Nucleus accumbens (tissue), 56 donors: ENCODE data around the gene ASTL.
"Not testable (repeated sequence)": the region's sequence is repeated elsewhere in the genome, so short reads cannot be mapped to it uniquely, and the experiment has no call there.

Experiments used
- DNase-seq, 56 donors: peaks; one replicate each; lab custom pipeline; 2025; lab: John Stamatoyannopoulos, UW

The ASTL gene

DNA sequence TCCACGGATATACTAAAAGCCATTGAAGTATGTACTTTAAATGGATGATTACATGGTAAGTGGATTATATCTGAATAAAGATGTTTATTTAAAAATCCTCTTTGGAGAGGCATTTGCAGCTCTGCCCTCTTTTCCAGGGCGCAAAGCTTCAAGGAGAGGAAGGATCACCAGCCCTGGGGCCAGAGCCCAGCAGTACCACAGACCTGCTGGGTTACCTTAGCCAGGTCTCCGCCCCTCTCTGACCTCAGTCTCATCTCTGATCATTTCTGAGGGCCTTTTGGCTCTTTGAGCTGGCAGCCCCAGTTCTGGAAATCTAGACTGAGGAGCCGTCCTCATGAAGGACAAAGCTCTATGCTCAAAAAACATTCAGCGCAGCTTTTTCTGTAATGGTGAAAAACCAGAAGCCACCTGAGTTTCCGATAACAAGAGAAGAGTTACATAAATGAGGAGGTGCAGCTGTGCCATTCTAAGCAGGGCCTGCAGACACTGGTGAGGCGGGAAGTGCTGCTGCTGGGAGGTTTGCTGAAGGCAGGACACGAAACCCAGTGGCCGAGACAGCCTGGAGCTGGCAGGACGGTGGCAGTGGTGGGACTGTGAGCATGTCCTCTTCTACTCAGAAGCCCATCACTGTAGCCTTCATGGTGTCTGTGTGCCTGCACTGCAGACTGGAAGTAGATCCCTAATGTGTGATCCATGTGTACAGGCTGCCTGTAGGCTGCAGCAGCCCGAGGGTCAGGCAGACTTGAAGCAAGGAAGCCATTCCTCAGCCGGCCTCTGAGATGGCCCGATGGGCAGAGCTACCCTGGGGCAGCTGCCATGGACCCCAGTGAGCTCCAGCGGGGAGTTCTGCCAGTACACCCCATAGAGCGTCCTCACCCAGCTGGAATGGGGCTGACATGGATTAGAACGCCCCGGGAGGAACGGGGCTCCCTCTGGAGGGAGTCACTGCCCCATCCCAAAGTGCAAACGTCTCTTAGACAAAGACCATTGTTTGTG is 49.7 kb downstream of the ASTL start:
- DNase-seq = no peak

DNA sequence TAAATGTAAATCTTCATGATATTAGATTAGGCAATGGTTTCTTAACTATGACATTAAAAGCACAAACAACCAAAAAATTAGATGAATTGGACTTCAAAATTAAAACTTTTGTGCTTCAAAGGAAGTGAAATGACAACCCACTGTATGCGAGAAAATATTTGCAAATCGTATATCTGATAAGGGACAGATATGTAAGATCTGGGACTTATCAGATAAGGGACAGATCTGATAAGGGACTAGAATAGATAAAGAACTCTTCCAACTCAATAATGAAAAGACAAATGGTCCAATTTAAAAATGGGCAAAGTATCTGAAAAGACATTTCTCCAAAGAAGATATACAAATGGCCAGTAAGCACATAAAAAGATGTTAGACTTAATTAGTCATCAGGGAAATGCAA is 51.2 kb downstream of the ASTL start:
- no peak for DNase-seq

DNA sequence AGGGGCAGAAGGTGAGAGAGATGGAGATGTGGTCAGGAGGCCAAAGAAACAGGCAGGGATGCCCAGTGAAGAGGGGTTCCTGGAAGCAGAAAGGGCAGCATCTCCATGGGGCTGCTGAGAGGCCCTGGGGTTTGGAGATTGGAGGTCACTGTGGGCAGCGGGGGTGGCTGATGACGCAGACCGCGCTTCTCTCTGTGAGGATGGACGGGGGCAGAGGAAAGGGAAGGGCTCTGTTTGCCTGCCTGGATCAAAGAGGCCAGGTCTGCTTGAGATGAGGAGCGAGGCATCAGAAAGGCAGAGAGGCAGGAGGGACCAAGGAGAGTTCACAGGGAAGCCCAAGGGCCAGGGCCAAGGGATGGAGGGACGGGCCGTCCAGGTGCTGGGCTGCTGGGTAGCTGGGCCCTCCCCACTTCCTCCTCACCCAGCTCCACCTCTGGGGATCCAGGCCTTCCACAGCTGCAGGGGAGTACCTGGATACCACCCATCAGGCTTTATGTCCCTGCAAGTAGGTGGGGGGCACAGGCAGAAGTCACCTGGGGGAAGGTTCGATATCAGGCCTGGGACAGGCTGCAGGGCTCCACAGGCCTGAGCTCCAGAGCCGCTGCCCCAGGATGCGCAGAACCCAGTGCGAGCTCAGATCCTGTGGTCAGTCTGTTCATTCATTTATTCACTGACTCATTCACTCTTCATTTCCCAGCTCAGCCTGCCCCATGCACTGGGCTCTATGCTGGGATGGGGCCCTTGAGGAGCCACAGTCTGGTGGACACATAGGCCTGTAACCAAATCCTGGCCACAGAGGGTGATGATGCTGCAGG is 52.6 kb downstream of the ASTL start:
- no peak for DNase-seq

DNA sequence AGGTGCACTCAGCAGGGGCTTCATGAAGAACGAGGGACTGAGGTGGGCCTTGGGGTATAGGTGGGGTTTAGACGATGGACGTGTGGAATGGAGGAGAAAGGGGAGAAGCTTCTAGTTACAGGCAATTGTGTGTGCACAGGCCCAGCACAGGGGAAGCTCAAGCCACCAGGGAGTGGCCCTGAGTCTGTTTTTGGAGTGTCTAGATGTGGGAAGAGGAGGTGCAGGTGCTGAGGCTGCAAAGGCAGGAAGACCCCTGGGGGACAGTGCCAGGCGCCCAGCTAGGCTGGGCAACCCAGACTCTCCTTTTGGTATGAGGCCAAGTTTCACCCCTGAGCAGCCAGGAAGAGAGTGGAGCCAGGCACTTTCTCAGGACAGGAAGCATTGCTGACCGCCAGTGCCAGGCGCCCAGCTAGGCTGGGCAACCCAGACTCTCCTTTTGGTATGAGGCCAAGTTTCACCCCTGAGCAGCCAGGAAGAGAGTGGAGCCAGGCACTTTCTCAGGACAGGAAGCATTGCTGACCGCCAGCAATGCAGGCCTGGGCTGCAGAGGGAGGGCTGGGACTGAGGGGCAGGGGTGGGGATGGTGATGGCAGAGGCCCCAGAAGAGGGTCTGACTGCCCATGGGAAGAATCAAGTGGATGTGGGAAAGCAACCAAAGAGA is 53.3 kb downstream of the ASTL start:
- DNase-seq = not testable (repeated sequence)

DNA sequence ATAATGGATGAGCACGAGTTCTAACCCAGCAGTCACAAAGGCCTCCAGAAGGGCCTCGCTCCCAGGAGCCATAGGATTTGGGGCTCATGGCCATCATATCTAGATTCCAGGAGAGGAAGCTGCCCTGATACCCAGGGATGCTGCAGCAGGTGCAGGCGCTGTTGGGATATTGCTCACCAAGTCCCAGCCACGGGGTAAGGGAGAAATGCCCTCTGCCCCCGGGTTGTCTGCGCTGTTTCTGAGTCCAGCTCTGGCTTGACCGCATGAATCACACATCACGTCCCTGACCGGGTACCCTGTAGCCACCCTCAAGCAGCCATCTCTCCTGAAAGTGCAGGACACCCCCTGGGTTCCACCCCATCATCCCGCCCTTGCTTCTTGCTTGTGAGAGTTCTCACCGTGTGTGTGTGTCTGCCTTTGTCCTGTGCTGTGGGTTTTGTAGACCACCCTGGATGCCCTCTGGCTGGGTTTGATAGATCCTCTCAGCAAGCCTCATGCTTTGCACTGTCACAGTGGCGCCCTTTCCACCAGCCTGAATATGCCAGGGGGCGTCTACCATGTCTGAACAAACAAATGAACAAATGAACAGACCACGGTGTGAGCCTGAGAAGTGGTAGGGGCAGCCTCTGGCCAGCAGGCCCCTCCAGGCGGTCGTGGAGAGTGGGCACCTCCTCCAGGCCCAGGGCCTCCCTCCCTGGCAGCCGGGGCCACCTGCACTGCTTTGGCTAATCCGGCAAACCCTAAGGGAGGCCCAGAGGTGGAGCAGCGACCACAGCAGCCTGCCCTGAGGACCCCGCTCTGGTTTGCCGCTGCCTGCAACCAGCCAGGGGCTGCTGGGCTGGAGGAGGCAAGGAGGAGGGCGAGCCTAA is 54.1 kb downstream of the ASTL start:
- DNase-seq = no peak

DNA sequence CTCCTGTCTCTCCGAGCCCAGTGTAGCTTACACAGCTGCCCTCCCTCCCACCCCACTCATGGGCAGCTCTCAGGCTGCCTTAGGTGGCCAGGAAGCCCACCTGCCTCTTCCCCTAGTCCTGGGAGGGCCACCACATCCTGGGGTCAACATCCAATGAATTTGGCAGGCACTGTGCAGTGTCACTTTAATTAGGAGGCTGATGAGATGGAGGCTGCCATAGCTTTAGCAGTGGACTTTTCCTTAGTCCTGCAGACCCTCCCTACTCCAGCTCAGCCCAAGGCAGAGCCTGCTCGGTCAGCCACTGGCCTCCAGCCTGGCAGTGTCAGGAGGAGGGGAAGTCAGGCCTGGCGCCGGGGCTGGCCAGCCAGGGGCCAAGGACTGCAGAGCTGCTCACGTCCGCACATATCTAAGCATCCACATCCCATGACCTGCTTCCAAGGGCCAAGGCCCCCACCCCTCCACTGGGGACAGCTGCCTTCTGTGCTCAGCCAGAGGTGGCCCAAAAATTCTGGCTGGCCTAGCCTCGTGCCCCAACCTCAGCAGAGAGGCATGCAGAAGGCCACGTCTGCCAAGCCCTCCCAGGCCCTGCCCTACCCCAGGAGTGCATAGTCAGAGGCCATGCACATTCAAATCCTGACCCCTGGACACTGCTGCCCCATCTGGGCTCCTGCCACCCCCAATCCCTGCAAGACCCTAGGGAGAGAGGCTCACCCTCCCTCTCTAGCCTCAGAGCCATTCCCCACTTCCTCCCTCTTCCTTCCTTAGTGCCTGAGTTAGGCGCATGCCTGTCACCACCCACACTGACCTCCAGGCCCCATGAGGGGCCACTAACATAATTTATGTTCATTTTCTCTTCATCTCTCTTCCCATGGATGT is 55.0 kb downstream of the ASTL start:
- no peak for DNase-seq

DNA sequence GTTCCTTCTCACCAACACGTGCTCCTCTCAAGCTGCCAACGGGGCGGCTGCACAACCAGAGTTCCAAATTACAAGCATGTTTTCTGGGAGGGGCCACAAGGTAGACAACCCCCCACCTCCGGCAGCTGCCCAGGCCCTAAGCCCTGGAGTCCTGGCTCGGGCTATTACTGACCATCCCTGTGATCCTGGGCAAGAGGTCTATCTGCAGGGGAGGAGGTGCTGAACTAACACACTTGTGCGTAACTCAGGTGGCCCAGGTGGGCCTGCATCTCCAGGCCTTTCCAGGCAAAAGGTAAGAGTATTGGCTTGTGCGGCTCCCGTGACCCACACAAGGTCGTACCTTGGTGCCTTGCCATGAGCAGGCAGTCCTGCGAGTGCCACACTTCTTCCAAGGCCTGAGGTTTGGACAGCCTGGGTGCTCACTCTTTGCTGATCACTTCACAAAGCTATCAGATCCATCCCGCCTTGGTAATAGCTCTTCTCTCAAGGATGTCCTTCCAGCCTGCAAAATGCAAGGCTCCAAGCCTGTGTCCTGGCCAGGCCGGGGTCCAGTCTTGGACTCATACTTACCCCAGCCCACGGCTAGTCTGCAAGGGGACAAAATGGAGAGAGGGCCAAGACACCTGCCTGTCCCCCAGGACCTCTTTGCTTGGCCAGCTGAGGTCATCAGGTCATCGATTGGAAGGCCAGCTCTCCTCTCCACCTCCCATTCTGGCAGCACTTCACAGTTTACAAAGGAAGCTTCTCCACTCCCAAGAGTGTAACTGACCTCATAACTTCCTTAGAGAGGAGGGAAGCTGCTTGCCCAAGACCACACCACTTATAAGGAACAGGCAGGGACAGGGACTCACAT is 55.9 kb downstream of the ASTL start:
- no peak for DNase-seq

DNA sequence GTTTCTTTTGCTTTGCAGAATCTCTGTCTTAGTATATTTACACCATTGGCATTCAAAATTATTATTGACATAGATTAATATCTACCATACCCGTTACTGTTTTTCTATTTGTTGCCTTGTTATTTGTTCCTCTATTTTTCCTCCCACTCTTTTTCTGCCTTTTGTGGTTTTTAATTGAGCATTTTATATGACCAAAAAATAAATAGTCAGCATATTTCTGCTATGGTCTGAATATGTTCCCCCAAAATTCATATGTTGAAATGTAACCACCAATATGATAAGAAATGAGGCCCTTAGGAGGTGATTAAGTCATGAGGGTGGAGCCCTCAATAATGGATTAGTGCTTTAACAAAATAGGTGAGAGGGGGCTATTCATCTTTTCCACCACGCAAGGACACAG is 57.3 kb downstream of the ASTL start:
- DNase-seq = no peak

DNA sequence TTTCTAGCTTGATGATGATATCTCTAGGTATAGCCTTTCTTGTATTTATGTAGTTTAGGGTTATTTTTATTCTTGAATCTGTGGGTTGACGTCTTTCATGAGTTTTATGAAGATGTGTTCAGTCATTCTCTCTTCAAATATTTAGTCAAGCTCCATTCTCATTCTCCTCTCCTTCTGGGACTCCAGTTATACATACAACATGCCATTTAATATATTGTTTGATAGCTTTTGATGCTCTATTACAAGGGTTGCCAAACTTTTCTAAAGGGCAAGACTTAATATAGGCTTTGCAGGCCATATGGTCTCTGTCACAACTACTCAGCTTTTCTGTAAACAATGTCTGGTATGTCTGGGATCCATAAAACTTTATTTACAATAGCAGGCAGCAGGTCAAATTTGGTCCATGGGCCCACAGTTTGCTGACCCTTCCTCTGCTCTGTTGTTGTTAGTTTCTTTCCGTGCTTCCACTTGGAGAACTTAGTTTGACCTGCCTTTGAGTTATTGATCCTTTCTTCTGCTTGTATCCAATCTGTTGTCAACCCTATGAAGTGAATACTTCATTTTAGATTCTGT is 63.0 kb downstream of the ASTL start:
- DNase-seq = no peak

DNA sequence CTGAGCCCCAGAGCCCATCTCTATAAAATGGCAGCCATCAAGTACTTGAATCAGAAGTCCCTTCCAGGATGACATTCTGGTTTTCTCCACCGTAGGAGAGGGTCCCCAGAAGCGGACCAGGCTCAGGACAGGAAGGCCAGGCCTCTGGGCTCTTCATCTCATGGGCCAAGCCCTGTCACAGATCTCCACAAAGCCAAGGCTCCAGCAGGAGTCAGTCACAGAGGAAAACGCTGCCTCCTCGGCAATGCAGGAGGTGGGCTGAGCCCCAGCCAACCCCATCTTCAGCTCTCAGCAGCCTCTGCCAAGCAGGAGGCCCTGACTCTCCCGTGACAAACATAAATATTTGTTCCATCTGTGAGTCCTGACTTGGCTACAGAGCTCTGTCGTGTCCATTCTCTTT is 64.1 kb downstream of the ASTL start:
- no peak for DNase-seq

DNA sequence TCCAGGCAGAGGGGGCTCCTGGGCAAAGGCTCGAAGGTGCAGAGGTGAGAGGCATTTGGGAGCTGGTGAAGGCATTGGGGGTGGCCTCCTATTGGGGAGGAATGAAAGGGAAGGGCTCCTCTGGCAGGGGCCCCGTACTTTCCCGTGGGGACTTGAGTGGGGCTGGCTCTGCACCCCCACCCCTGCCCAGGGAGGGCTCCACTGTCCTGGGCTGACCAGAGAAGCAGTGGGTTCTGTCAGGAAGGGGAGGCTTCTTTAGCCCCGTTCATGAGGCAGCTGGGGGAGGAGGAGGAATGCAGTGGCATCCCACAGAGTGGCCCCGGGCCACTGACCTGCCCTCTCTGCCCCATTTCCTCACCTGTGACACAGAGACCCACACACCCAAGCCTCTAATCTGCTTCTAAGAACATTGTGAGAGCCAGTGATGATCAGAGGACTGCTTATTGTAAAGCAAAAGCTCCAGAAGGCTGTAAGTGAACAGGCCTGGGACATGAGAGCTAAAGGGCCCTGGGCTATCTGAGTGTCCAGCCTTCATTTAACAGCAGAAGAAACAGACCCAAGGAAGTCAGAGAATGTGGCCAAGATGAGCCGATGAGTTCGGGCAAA is 65.0 kb downstream of the ASTL start:
- no peak for DNase-seq
